K562 (cell line): Measurements from ENCODE around the gene FOXS1. TPM values are rescaled to one million over a fixed set of nuclear protein-coding genes. Genes with fewer than 3 reads are reported as not detected.

ENCODE experiments used
- ARID3B ChIP-seq: fragments of 250-450 bp; sonication (Bioruptor Pico); IDR thresholded peaks from 2 replicates; pipeline ENCODE4 v1.4.0; 2020; ENCODE audit warnings: borderline replicate concordance
- ASH1L ChIP-seq: fragments of 450-650 bp; IDR thresholded peaks from 2 replicates; pipeline ENCODE4 v1.6.1; 2018; ENCODE audit warnings: borderline replicate concordance, mild to moderate bottlenecking, low read depth; ENCODE audit not compliant: partially characterized antibody
- ATF7 ChIP-seq: fragments of 450-650 bp; IDR thresholded peaks from 2 replicates; pipeline ENCODE4 v1.7.1; 2014; ENCODE audit warnings: mild to moderate bottlenecking, moderate library complexity
- BHLHE40 ChIP-seq: IDR thresholded peaks from 2 replicates; pipeline ENCODE4 v1.6.1; 2011; ENCODE audit warnings: low read length, improper control_type of control experiment
- BRD9 ChIP-seq: fragments of 450-650 bp; IDR thresholded peaks from 2 replicates; pipeline ENCODE4 v1.6.1; 2018; ENCODE audit warnings: low read depth; ENCODE audit not compliant: partially characterized antibody
- ESRRB ChIP-seq: fragments of 250-450 bp; sonication (Bioruptor Pico); IDR thresholded peaks from 2 replicates; pipeline ENCODE4 v1.5.0; 2020; ENCODE audit warnings: mild to moderate bottlenecking, moderate library complexity, borderline replicate concordance
- FOXM1 ChIP-seq, 2 experiments: fragments of 450-650 bp in 1 of 2; sonication (generic) in 1 of 2; formaldehyde crosslinking in 1 of 2; IDR thresholded peaks; 2 replicates each; pipeline versions ENCODE4 v1.6.1 to v1.9.0; 2017 to 2022; ENCODE audit warnings: low read depth in 2 of 2, mild to moderate bottlenecking in 2 of 2, missing genetic modification reagents in 1 of 2, moderate library complexity in 1 of 2
- HCFC1 ChIP-seq: IDR thresholded peaks from 2 replicates; pipeline ENCODE4 v1.6.1; 2012; ENCODE audit warnings: low read depth, low read length, improper control_type of control experiment
- KLF13 ChIP-seq: fragments of 450-650 bp; IDR thresholded peaks from 2 replicates; pipeline ENCODE4 v1.6.1; 2016; ENCODE audit warnings: missing genetic modification characterization, low read depth, mild to moderate bottlenecking, missing compliant biosample characterization, moderate library complexity, borderline replicate concordance
- MAFG ChIP-seq: fragments of 450-650 bp; conservative IDR thresholded peaks from 2 replicates; pipeline ENCODE4 v1.6.1; 2016; ENCODE audit warnings: missing genetic modification characterization, missing compliant biosample characterization
- MECOM ChIP-seq: fragments of 250-450 bp; sonication (Bioruptor Pico); IDR thresholded peaks from 2 replicates; pipeline ENCODE4 v1.8.0; 2022; ENCODE audit warnings: inconsistent platforms
- MEIS2 ChIP-seq: fragments of 450-650 bp; IDR thresholded peaks from 2 replicates; pipeline ENCODE4 v1.6.1; 2014; ENCODE audit warnings: mild to moderate bottlenecking; ENCODE audit not compliant: partially characterized antibody
- NCOA2 ChIP-seq, 2 experiments: fragments of 450-650 bp; IDR thresholded peaks; 2 replicates each; pipeline ENCODE4 v1.6.1; 2018; ENCODE audit warnings: mild to moderate bottlenecking in 2 of 2, moderate library complexity in 1 of 2; ENCODE audit not compliant: partially characterized antibody in 2 of 2
- PHB ChIP-seq: fragments of 250-450 bp; sonication (Bioruptor Pico); IDR thresholded peaks from 2 replicates; pipeline ENCODE4 v1.5.0; 2021
- SMAD2 ChIP-seq: fragments of 150-350 bp; IDR thresholded peaks from 2 replicates; pipeline ENCODE4 v1.6.1; 2014; ENCODE audit warnings: low read depth, mild to moderate bottlenecking, low read length
- SOX6 ChIP-seq: fragments of 450-650 bp; IDR thresholded peaks from 2 replicates; pipeline ENCODE4 v1.6.1; 2014; ENCODE audit warnings: mild to moderate bottlenecking
- SP1 ChIP-seq: sonication (generic); formaldehyde crosslinking; IDR thresholded peaks from 2 replicates; pipeline ENCODE4 v1.8.1; 2022; ENCODE audit warnings: mild to moderate bottlenecking, missing genetic modification reagents
- SRSF1 ChIP-seq: fragments of 200-400 bp; formaldehyde crosslinking; IDR thresholded peaks from 2 replicates; pipeline ENCODE4 v1.6.1; 2017; ENCODE audit warnings: mild to moderate bottlenecking, low read depth, low read length, moderate library complexity
- TAF1 ChIP-seq: IDR thresholded peaks from 2 replicates; pipeline ENCODE4 v1.6.1; 2011; ENCODE audit warnings: mild to moderate bottlenecking, low read length, moderate library complexity; ENCODE audit not compliant: insufficient read depth, control insufficient read depth, severe bottlenecking; ENCODE audit errors: extremely low read depth
- ZNF79 ChIP-seq: fragments of 250-450 bp; sonication (Bioruptor Pico); IDR thresholded peaks from 2 replicates; pipeline ENCODE4 v1.4.0; 2020; ENCODE audit warnings: low read depth, mild to moderate bottlenecking, moderate library complexity
- polyA plus RNA-seq, 8 experiments: library from polyadenylated mRNA; depleted of rRNA in 4 of 8; stranded (reverse) in 5 of 8; unstranded in 3 of 8; fragments of >200 nt; fragmentation: Nextera tagmentation in 2 of 8; fragmentation: Illumina TruSeq in 1 of 8; extraction: Ambion mirVana in 2 of 8; extraction: Trizol in 1 of 8; gene quantifications; 2 replicates each; pipeline versions ENCODE4 v1.2.1 to v1.2.3, GENCODE V29; 2011 to 2014; ENCODE audit warnings: inconsistent platforms in 1 of 8, missing spikeins in 1 of 8
- total RNA-seq, 7 experiments: library from RNA; depleted of rRNA in 6 of 7; stranded (reverse); fragments of >200 nt in 6 of 7; fragmentation: Illumina TruSeq in 2 of 7; extraction: Trizol in 2 of 7; gene quantifications; 2 replicates each; pipeline versions ENCODE4 v1.2.1 to v1.2.3, GENCODE V29; 2011 to 2021; ENCODE audit warnings: low replicate concordance in 1 of 7
- TF ChIP-seq, protein P1 (sequence below): fragments of 250-450 bp; sonication (Bioruptor Pico); IDR thresholded peaks from 2 replicates; pipeline ENCODE4 v1.8.0; 2021; ENCODE audit warnings: mild to moderate bottlenecking, moderate library complexity
- TF ChIP-seq, protein P2 (sequence below): fragments of 250-450 bp; sonication (Bioruptor Pico); IDR thresholded peaks from 2 replicates; pipeline ENCODE4 v1.5.0; 2021; ENCODE audit warnings: mild to moderate bottlenecking, moderate library complexity

FOXS1 gene
- total and polyA plus RNA-seq, 9 of the 15 experiments (the other 6 are each of a cell fraction or from before 2014, with no cell fraction given), result not detected

DNA sequence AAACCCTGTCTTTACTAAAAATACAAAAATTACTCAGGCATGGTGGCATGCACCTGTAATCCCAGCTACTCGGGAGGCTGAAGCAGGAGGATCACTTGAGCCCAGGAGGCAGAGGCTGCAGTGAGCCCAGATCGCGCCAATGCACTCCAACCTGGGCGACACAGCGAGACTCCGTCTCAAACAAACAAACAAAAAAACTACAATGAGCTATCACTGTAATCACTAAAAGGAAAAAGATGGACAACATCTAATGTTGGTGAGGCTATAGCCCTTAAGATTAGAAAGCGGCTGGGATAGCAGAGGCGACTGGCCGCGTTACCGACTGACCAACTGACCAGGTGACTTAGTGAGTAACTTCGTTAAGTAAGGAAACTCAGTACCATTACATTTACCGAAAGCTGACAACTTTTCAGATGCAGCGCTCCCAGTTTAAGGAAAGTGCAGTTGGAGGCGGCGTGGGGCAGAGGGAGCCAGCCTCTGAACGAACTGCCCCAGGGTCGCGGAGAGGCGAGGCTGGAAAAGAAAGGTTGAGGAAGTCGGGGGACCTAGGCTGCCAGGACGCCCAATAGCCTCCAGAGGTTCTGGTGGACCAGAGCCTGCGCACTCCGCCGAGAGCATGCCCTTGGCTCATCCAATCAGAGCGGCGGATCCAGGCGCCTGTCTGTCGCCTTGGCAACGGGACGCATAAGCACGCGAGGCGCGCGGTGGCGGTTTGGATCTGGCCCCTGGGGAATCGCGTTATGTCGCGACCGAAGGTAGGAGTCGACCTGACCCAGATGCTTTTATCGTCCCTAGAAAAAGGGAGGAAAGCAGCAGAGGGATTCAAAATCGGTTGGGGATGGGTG, 34.0 kb upstream of the FOXS1 start (continued):
- TF ChIP-seq ATF7 (peak; percentile 47; the same call in 1 of the 2 replicates), ARID3B (CRISPR knock-in tag) (no peak), MAFG (tag) (no peak), MEIS2 (peak; percentile 52), SRSF1 (no peak), PHB (CRISPR knock-in tag) (no peak), HCFC1 (no peak), MECOM (CRISPR knock-in tag) (no peak), SP1 (peak; percentile 37; the same call in 1 of the 2 replicates), KLF13 (no peak), TAF1 (no peak), FOXM1 (IDR thresholded peaks at IDR 0.05; ENCODE audit: low read depth) (no peak), FOXM1 (CRISPR knock-in tag; IDR thresholded peaks at IDR 0.05; ENCODE audit: low read depth) (no peak), BHLHE40 (peak; percentile 84), ASH1L (no peak), ESRRB (no peak), BRD9 (no peak), SMAD2 (no peak), NCOA2 (IDR thresholded peaks at IDR 0.05; ENCODE audit: partially characterized antibody in 2 of 2) (no peak), SOX6 (no peak), ZNF79 (no peak)
- TF ChIP-seq, protein P1, sequence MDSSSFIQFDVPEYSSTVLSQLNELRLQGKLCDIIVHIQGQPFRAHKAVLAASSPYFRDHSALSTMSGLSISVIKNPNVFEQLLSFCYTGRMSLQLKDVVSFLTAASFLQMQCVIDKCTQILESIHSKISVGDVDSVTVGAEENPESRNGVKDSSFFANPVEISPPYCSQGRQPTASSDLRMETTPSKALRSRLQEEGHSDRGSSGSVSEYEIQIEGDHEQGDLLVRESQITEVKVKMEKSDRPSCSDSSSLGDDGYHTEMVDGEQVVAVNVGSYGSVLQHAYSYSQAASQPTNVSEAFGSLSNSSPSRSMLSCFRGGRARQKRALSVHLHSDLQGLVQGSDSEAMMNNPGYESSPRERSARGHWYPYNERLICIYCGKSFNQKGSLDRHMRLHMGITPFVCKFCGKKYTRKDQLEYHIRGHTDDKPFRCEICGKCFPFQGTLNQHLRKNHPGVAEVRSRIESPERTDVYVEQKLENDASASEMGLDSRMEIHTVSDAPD (CRISPR knock-in tag), result no peak
- TF ChIP-seq, protein P2, sequence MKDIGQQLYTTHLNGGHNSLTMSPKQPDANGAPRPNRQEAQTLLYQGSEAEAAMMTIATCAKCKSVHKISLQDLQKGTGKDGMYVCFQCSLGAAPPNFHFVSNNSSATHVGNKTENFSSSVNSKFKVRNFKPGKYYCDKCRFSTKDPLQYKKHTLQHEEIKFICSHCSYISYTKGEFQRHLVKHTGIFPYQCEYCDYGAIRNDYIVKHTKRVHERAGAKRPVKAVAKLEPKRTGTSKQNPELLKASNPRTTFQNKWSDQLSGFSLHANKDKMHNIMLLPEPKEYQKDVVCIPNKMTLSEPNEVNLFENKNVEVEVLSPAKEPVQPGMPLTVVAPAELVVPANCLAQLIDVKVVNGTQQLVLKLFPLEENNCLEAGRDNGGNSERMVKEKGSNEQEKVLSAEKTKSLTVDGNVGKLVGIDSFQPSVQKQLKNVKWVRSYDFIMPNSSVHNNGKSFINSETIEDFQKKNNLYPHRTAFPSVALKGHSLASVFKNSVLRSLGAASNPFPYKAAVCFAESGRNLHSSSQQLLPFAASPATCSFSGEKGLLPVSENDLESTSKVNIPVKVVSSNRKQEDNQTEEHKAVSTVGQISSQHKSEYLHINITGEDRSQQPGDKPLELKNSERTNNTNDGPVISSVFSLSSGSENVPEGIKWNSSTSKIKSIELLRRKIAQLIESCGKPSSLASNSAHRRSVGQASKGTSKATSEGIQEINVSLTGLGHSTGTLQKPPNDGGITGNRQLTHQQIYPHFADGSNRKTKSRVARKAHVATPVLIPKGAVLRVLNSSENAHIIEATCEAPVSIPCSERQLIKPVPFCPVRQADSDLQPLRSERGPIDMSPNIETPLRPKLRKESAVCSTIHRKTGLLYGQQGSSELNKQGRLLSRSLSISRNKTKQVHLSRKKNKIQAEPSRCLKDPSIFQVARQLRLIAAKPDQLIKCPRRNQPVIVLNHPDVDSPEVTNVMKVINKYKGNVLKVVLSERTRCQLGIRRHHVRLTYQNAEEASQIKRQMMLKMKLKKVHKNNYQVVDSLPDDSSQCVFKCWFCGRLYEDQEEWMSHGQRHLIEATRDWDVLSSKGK (CRISPR knock-in tag), result no peak
